Breast epithelium (tissue), 4 donors: ENCODE measurements around the gene GTPBP4. TPM values are rescaled to one million over a fixed set of nuclear protein-coding genes. Genes with fewer than 3 reads are reported as not detected.

Experiments
- DNase-seq, 2 donors: peaks; one replicate each; pipeline ENCODE4 v3.0.0-alpha.2; 2019; ENCODE audit warnings: low spot score in 2 of 2
- H3K27ac ChIP-seq, 2 donors: fragments of 200-600 bp; sonication (generic) in 1 of 2; one replicate each; pipeline ENCODE4 v1.5.1; 2016 to 2019; ENCODE audit warnings: mild to moderate bottlenecking in 1 of 2
- H3K27me3 ChIP-seq, 2 donors: fragments of 200-600 bp; sonication (generic) in 1 of 2; one replicate each; pipeline versions ENCODE4 v1.5.1 to v1.6.0; 2017 to 2019; ENCODE audit warnings: control low read depth in 1 of 2, mild to moderate bottlenecking in 1 of 2
- H3K36me3 ChIP-seq: fragments of 200-600 bp; one replicate; pipeline ENCODE4 v1.5.1; 2019
- H3K4me1 ChIP-seq, 2 donors: fragments of 200-600 bp; sonication (generic); one replicate each; pipeline ENCODE4 v1.5.1; 2016 to 2019; ENCODE audit warnings: control low read depth in 1 of 2
- H3K4me3 ChIP-seq, 3 donors: fragments of 200-600 bp; sonication (generic); 1 replicate in 2 of 3; 2 replicates in 1 of 3; pipeline ENCODE4 v1.5.1; 2016 to 2019; ENCODE audit warnings: mild to moderate bottlenecking in 3 of 3, moderate library complexity in 2 of 3
- H3K9me3 ChIP-seq, 2 donors: fragments of 200-600 bp; sonication (generic) in 1 of 2; one replicate each; pipeline ENCODE4 v1.5.1; 2016 to 2019; ENCODE audit warnings: control low read depth in 1 of 2
- CTCF ChIP-seq, 3 donors: fragments of 450-650 bp; IDR thresholded peaks; one replicate each; pipeline ENCODE4 v1.5.1; 2016 to 2017; ENCODE audit warnings: antibody characterized with exemption in 3 of 3, mild to moderate bottlenecking in 3 of 3, moderate library complexity in 3 of 3
- POLR2A ChIP-seq: fragments of 450-650 bp; IDR thresholded peaks from one replicate; pipeline ENCODE4 v1.6.1; 2016; ENCODE audit warnings: antibody characterized with exemption, mild to moderate bottlenecking, moderate library complexity
- POLR2AphosphoS5 ChIP-seq, 3 donors: sonication (generic); formaldehyde crosslinking; IDR thresholded peaks; one replicate each; pipeline ENCODE4 v1.6.1; 2017; ENCODE audit warnings: antibody characterized with exemption in 3 of 3
- intact Hi-C: fragments of 100-400 bp; cut with DNase I; formaldehyde crosslinking; loops from one replicate; pipeline ENCODE4 v1.15.1; 2023; ENCODE audit warnings: low total_unique reads
- total RNA-seq, 3 donors: library from RNA; depleted of rRNA; stranded (reverse); fragments of >200 nt; gene quantifications; one replicate each; pipeline ENCODE4 v1.1.0, GENCODE V29; 2016

GTPBP4 gene
- total RNA-seq, 3 donors from 2014 or later: 32.6 to 51.2 (median 50.8) TPM

GRCh38 chr10:1041514-1041913 is 53.3 kb downstream of the GTPBP4 start:
- Histone ChIP-seq H3K9me3 (no peaks in the 10 kb centered on the region), H3K4me3 (no peak overlapping the region), H3K4me1 (peaks cover 0 to 5% of the 10 kb centered on the region in 2 donors), H3K27me3 (no peaks in the 10 kb centered on the region), H3K27ac (no peak overlapping the region), H3K36me3 (peaks cover 5% of the 10 kb centered on the region)
- no peak for DNase-seq
- TF ChIP-seq POLR2AphosphoS5 (IDR thresholded peaks at IDR 0.05) (no peak), CTCF (IDR thresholded peaks at IDR 0.05) (no peak), POLR2A (no peak)
- intact Hi-C loops: loop anchor here (2.0 kb wide), 1 partner anchor 47 kb away; no protein-coding TSS in a partner anchor

GRCh38 chr10:1043532-1043995 is 55.3 kb downstream of the GTPBP4 start:
- Histone ChIP-seq H3K36me3 (peaks cover 5% of the 10 kb centered on the region), H3K9me3 (no peaks in the 10 kb centered on the region), H3K4me3 (no peak overlapping the region), H3K4me1 (peaks cover 0 to 5% of the 10 kb centered on the region in 2 donors), H3K27ac (peak overlapping the region; percentile 23 to 70), H3K27me3 (no peaks in the 10 kb centered on the region)
- TF ChIP-seq POLR2AphosphoS5 (IDR thresholded peaks at IDR 0.05): no peak
- TF ChIP-seq POLR2A: no peak
- no peak for TF ChIP-seq CTCF (IDR thresholded peaks at IDR 0.05)
- no peak for DNase-seq
- intact Hi-C loops: no loop called here

GRCh38 chr10:1044146-1044545 is 55.9 kb downstream of the GTPBP4 start:
- intact Hi-C loops: no loop called here
- no peak overlapping the region for H3K4me3 ChIP-seq

GRCh38 chr10:1044964-1045363 is 56.7 kb downstream of the GTPBP4 start:
- Histone ChIP-seq H3K4me3 (no peak overlapping the region), H3K27me3 (no peaks in the 10 kb centered on the region), H3K4me1 (peaks cover 0 to 6% of the 10 kb centered on the region in 2 donors), H3K9me3 (no peaks in the 10 kb centered on the region), H3K36me3 (peaks cover 5% of the 10 kb centered on the region), H3K27ac (peak overlapping the region; percentile 23 to 70)
- intact Hi-C loops: no loop called here
- DNase-seq: no peak
- no peak for TF ChIP-seq CTCF (IDR thresholded peaks at IDR 0.05)
- no peak for TF ChIP-seq POLR2AphosphoS5 (IDR thresholded peaks at IDR 0.05)
- TF ChIP-seq POLR2A: no peak

More at GRCh38 chr10:1044146-1044545, 55.9 kb downstream of the GTPBP4 start:
- no peak for TF ChIP-seq CTCF (IDR thresholded peaks at IDR 0.05)
- peaks cover 5% of the 10 kb centered on the region for H3K36me3 ChIP-seq
- no peaks in the 10 kb centered on the region for H3K9me3 ChIP-seq
- peaks cover 0 to 5% of the 10 kb centered on the region in 2 donors for H3K4me1 ChIP-seq
- no peaks in the 10 kb centered on the region for H3K27me3 ChIP-seq
- no peak for DNase-seq
- peak overlapping the region; percentile 23 to 70 for H3K27ac ChIP-seq

GRCh38 chr10:1045415-1045814 is 57.2 kb downstream of the GTPBP4 start:
- no peaks in the 10 kb centered on the region for H3K27me3 ChIP-seq
- peaks cover 5% of the 10 kb centered on the region for H3K36me3 ChIP-seq
- TF ChIP-seq POLR2AphosphoS5 (IDR thresholded peaks at IDR 0.05) (no peak), POLR2A (no peak), CTCF (IDR thresholded peaks at IDR 0.05) (no peak)
- no peak for DNase-seq
- no peak overlapping the region for H3K4me3 ChIP-seq
- intact Hi-C loops: no loop called here
- peaks cover 0 to 11% of the 10 kb centered on the region in 2 donors for H3K4me1 ChIP-seq
- no peak overlapping the region for H3K27ac ChIP-seq
- H3K9me3 ChIP-seq: no peaks in the 10 kb centered on the region
